CMK (cell line): ENCODE results near the gene ZFYVE21.

Source experiments
- DNase-seq: peaks from one replicate; pipeline ENCODE4 v3.0.0-alpha.2; 2010; ENCODE audit warnings: low read depth

The ZFYVE21 gene

DNA sequence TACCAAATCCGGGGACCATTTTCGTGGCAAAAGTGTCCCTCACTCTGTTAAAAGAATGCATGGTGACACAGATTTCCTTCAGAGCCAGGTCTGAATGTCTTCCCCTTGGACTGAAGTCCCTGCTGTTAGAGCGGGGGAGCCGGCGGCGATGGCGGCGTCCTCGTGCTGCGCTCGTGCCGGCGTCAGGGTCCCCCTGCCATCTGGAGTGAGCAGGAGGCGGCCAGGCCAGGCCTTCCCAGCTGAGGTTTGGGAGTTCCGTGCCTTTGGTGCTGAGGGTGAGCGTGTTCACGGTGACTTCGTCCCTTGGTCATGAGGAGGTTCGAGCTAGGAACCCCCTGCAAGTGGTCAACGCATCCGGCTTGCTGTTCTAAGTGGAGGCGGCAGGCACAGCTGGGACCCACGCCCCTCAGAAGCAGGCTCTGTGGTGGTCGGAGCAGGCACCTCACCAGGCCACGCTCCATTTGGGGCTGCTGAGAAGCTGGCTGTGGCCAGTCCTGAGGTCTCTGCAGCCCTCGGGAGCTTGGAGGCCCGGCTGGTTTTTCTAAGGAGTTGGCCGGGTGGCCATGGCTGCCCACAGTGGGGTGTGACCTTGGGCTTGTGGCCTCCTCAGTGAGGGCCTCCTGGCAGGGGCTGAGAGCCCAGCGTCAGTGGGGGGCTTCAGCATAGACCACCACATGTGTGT is 9.5 kb downstream of the ZFYVE21 start:
- DNase-seq, result no peak

DNA sequence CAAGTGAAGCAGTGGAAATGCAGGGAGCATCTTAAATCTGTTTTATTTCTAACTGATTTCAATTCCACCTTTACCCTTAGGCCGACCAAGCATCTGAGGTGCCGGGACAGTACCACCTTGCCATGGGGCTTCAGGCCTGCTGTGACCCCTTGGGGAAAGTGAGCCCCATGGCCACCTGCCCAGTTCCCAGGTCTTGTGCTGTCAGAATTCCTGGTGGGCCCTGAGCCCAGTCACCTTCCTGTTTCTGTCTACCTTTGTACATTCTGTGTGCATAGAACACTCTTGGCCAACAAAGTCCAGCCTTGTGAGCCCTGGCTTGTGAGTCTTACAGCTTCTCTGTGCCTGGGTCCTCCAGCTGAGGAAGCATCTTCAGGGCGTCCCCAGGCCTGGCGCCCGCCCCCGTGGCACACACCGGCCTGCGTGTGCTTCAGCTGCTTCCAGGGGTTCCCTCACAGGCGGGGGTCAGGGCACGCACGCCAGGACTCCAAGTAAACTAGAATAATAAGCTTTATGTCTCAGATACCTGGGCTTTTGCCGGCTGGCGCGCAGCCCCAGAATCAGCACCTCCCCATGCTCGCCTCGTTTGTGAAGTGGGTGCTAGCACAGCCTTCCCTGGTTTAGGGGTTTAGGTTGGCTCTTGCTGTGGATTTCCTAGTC is 10.3 kb downstream of the ZFYVE21 start:
- DNase-seq, result no peak

DNA sequence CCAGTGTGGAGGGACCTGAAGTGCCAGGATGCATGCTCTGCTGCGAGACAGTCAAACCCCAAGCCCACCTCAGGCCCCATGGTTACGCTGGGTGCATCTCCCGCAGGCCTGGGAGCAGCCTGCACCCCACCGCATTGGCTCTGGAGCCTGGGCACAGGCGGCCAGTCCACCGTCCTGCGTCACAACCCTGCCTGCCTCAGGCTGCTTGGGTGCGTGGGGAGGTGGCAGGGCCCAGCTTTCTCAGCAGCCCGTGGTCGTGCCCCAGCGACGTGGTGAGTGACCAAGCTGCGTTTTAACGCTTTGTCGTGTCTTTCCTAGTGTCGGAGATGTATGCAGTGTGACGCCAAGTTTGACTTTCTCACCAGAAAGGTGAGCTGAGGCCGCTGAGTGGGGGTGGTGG is 10.9 kb downstream of the ZFYVE21 start:
- no peak for DNase-seq

DNA sequence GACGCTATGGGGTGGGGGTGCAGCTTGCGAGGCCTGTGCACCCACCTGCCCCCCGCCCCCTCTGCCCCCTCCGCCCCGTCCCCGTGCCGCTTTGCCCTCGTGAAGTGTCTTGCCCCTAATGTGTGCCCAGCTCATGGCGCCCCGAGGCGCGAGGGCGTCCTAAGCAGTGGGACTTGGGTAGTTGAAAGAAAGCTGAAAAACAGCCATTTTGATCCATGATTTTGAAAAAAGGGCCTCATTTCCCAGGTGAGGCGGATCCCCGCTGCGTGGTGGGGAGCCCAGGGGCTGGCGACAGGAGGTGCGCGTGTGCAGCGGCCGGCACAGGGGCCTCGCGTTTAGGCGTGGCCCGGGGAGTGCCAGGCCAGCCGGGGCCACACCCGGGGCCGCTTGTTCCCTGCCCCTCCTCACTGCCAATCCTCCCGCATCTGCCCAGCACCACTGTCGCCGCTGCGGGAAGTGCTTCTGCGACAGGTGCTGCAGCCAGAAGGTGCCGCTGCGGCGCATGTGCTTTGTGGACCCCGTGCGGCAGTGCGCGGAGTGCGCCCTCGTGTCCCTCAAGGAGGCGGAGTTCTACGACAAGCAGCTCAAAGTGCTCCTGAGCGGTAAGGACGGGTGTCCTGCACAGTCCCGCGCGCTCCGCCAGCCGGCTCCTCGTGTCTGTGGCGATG is 11.8 kb downstream of the ZFYVE21 start:
- no peak for DNase-seq

DNA sequence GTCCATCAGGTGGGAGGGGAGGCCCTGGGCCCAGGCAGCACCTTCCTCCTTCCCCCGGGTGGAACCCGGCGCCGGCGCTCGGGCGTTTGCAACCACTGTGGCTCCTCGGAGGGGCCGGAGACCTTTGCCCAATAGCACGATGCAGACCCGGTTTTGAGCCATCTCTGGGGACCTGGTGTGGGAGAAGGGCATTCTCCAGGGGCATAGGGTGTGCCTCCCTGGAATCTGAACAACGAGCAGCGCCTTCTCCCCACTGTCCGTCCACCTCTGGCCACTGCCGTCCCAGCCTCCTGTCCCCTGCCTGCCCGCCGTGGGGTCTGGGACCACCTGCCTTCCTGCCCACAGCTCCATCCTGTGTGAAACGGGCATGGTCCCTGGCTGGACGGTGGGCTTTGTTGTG is 12.5 kb downstream of the ZFYVE21 start:
- no peak for DNase-seq

DNA sequence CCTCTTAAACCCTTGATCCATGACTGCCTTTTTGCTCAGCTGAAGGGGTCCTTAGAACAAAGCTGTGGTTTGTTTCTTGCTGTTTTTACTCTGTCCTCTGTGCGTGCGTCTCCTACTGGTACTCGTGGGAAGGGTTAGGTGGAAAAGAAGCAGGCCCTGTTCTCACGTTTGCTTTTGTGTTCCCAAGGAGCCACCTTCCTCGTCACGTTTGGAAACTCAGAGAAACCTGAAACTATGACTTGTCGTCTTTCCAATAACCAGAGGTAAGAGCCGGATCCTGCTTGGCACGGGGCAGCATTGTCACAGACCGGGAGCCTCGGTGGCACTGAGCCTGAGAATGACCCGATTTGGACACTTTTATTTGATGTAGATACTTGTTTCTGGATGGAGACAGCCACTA is 13.1 kb downstream of the ZFYVE21 start:
- no peak for DNase-seq

DNA sequence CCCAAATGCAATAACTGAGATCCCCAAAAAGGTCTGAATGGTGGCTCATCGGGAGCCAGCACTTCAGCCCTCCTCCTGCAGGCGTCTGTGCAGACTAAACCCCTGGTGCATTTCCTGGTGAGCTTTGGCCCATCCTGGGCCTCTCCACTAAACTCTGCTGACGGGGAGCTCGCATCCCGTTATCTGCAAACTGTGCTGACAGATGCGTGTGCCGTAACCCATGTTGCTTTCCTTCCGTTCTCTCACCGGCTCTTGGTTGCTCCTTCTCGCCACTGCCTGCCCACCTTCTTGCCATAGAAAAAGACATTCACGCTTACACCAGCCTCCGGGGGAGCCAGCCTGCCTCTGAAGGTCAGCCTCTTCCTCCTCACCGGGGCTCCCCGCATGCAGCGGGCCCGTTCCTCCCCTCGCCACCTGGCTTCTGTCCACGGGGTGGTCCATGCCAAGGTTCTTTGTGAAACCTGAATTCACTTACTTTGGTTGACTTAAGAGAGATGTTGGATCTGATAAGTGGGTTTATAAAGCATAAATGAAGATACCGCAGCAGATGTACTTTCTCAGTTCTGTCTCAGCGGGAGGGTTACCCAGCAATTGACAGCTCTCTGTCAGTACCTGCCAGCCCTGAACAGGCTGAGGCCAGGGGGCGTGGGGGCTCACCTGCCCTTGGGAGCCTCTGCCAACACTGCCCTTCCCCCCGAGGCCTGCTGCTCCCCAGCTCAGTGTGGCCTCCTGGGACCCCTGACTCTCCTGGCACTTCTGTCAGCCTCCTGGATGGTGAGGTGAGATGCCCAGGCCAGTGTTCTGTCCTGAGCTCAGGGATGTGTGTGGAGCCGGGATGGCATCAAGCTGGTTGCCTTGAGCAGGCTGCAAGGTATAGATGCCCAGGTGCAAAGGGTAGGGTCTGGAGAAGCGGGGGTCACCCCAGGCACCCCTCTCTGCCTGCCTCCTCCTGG is 14.2 kb downstream of the ZFYVE21 start:
- DNase-seq, result no peak

DNA sequence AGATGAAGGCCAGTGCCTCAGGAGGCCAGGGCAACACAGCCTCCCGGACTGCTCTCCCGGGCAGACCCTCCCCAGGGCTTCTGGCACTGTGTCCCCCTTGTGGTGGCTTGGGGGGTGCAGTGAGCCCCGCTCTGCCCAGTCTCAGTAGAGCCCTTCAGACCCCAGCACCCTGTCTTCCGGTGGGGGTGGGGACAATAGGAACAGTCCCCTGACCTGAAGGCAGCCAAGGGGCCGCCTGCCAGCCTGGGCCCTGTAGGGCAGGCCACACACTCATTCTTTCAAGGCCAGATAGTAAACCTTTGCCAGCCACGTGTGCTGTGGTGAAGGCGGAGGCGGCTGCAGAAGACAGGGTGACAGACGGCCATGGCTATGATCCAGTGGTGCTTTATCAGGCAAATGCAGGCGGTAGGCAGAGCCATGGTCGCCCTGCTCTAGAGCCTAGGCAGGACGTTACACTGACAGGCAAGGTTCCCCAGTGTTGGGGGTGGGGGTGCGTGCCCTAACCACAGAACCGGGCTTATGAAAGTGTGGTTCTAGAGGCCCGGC is 15.0 kb downstream of the ZFYVE21 start:
- peak; percentile 70 for DNase-seq

DNA sequence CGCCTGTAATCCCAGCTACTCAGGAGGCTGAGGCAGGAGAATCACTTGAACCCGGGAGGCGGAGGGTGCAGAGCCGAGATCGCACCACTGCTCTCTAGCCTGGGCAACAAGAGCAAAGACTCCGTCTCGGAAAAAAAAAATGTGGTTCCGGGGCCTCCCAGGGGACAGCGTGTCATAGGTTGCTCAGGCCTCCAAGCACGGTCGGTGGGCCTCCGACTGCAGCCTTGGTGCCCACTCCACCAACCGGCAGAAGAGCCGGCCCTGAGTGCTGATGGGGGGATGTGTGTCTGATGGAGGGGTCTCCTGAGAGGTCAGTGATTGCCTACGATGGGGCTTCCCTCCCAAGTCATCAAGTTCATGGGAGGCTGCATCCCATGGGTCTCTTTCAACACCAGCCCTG is 15.9 kb downstream of the ZFYVE21 start:
- DNase-seq, result no peak

DNA sequence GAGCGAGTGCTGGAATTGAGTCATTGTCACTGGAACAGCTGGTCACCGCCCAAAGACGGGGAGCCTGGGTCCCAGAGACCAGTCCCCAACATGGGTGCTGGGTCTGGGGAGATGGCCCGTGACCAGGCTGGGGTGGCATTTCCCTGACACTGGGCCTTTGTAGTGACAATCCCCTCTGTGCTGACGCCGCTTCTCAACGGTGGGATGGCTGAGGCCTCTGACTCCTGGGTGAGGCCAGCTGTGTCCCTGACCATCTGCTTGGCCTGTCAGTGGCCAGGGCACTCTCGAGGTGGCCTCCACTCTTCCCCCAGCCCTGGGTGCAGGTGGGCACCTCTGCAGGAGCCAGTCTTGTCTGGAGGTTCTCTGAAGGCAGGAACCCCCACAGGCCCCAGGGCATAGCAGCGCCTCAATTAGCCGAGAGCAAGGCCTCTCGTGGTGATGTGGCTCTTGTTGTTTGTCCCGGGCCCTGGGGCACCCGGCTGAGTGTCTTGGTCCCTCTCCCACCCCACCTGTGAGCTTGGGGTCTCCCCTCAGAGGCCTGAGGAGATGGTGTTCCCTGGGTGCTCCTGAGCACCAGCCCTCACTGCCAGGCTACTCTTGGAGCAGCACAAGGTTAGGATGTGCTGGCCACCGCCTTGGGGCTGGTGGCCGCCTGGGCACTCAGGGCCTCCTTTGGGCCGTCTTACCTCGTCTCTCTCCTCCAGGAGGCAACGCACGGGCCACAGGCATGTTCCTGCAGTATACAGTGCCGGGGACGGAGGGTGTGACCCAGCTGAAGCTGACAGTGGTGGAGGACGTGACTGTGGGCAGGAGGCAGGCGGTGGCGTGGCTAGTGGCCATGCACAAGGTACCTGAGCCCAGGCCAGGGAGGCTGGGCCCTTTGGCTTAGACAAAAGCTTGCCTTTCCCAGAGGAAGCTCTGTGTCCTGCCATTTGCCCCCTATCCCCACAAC is 16.6 kb downstream of the ZFYVE21 start:
- no peak for DNase-seq

DNA sequence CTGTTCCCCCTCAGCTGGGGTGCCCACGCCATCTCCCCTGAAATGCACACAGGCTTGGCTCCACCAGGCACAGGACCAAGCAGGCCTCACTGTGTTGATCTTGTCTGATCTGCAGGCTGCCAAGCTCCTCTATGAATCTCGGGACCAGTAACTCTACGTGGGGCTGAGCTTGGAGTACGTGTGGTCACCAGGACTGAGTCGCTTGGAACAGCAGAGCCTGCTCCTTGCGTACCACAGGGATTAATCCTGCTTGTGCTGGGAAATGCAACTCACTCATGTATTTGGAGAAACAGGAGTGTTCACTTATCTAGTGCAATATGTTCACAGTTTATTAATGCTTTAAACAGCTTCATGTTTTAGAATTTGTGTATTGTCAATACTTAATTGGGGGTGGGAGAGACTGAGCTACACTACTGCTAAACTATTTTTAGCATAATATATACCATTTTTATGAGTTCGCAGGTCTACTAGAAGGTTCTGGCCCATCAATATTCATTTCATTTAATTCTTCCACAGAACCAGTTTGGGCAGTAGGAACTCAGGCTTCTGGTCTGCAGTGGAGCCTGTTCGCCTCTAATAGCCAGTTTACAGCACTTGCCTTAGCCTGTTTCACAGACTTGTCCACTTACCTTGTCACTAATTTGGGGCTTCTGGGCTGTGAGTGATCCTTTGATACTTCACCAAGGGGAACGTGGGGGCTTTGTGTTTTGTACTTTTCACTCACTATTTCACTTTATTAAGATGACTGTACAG is 17.4 kb downstream of the ZFYVE21 start:
- DNase-seq, result no peak

DNA sequence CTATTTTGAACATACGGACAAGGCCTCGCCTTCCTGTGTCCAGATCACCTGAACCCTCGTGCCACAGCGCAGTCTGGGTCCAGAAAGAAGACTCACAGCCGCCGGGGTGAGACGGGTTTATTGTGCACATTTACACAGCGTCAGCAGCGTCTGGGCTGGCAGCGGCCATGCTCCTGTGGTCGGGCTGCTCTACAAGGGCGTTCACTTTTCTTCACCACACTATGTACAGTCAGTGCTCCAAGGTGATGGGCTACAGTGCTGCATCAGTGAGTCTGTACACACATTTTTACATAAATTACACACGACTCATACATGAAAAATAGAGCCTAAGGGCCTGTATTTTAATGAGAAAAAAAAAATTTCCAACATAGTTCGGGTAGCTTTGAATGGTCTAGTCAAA is 18.0 kb downstream of the ZFYVE21 start:
- no peak for DNase-seq

DNA sequence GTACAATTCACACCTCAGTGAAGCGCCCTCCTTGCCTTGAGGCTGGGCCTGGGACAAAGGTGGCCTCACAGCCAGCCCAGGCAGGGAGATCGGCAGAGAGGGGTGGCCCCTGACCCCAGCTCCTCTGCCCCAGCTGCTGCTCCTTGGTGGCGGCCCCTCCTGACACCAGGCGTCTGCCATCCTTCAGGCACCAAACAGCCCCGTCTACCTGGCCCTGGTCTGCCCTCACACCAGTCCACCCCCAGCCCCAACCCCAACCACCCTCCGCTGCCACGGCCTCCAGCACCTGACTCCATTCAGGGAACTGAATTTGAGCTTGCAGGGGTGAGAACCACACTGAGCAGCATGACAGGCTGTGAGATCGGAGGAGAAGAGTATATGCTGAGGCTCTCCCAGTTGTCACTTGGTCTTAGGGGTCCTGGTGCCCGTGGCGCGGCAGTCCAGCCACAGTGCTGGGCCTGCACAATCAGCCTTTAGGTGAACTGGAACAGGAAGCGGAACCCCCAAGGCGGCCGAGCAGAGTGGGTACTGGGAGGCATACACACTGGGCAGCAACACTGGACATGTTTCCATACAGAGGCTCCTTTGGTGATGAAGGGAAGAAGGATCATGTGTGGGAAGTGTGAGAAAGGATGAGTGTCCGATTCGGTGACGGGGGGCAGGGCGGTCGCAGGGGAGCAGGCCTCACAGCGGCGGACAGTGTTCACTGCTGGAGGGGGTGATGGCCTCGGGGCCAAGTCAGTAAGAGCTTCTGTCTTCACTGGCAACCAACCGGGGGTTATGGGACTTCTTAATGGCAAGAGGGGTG is 18.7 kb downstream of the ZFYVE21 start:
- no peak for DNase-seq

DNA sequence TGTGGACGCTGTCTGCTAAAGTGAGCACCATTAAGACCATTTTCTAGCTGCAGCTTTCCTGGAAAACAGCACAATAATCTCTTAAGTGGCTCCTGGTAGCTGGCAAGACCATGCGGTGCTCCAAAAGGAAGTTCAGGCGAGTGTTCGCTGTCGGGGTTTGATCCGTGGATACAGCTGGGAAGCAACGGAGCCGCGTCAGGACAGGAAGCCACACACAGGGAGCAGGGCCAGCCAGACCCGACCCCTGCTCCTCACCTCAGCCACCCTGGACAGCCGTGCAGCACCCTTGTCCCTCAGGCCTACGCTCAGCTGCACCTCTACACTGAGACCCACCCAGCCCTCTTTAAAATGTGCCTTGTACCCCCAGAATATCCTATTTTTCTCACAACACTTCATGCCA is 19.4 kb downstream of the ZFYVE21 start:
- no peak for DNase-seq

DNA sequence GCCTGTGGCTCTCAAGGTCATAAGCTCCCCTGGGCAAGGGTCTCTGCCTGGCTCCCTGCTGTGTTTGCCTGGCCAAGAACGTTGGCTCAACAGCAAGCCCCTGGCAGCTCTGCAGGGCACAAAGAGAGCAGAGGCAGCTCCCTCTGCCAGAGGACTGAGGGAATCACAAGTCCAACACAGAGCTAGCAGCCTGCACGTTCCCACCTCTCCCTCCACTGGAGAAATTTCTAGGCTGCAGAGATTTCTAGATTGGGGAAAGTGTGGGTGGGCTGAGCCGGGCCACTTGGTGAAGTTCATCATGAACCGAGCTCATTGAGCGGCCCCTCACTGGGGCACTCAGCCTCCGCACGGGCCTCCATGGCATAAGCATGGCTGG is 19.8 kb downstream of the ZFYVE21 start:
- no peak for DNase-seq

DNA sequence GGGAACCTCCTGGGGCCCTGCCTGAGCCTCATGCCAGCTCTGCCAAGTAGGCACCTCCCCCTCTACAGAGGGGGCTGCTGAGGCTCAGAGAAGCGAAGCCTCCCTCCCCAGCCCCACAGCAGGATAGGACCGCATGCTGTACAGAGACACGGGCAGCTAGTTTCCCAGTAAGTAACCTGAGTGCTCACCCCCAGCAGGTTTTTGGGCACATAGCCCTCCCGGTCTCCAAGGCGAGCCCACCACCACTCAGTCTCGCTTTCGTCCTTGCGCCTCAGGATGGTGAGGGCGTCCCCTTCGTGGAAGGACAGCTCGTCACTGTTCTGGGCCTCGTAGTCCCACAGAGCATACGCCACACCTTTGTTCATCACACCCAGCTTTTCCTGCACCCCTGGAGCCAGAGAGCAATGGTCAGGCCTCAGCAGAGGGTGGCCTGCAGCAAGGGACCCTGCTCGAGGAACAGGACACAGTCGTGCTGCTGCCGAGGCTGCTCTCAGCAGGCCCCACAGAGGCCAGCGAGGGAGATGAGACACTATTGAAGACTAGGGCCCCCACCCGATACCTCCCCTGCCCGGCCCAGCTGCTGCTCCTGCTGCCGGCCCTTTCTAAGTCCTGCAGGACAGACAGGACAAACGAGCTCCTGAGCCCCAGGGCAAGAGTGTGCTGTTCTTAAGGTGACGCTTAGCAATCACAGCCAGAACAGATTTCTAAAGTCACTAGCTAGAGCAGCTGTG is 20.4 kb downstream of the ZFYVE21 start:
- DNase-seq, result no peak

DNA sequence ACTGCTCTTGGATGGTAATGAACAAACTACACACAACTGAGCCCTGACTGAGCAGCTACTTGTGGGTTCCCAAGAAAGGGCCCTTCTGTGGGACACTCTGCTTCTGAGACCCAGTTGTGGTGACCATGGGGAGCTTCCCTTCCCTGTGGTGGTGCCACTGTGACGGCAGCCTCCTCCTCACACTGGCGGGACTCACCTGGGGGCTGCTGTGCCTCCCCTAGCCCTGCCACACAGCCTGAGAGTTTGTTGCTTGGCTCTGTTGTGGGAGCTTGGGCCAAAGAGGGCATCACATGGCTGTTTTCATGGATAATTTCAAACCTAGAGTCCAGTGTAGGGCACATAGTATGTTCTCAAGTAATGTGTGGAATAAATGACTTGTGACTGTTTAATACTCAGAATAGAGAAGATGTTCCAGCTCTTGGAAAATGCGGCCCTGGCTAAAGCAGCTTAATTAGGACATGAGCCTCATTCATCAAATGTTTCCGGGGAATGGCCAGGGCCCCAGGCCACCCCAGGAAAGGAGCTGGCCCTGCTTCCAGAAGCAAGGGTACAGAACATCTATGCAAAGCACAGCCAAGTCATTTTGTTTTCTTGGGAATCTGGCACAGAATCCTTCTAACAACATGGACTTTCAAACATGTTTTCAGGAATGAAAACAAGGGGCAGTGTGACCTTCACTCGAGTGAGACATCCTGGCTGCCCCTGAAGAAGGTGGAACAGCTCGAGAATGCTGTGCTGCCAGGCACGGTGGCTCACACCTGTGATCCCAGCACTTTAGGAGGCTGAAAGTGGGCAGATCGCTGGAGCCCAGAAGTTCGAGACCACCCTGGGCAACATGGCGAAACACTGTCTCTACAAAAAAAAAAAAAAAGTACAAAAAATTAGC is 21.2 kb downstream of the ZFYVE21 start:
- DNase-seq, result no peak
